SKM-1 (cell line): ENCODE data around the gene RPTOR.

Experiments used
- DNase-seq: peaks from one replicate; lab custom pipeline; 2025; ENCODE audit not compliant: unreplicated experiment; lab: John Stamatoyannopoulos, UW

Gene RPTOR

GRCh38 chr17:80774643-80775281, 230.1 kb downstream of the RPTOR start:
- DNase-seq, result no peak

DNA sequence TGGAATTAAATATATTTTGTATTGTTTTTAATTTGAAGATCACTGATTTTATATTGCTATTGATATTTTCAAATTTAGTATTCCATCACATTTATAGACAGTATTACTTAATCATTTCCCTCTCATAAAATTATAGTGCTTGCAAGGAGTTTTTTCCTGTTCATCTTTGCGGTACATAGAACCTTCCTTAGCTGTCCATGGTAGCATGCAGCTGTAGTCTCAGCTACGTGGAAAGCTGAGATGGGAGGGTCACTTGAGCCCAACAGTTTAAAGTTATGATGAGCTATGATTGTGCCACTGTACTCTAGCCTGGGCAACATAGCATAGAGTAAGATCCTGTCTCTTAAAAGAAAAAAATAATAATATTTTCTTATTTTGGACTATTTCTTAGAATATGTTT, 231.2 kb downstream of the RPTOR start:
- no peak for DNase-seq

GRCh38 chr17:80777274-80777673, 232.6 kb downstream of the RPTOR start:
- DNase-seq, result no peak

- no peak for DNase-seq
These were observed 234.1 kb downstream of the RPTOR start for GRCh38 chr17:80778716-80779115.

DNA sequence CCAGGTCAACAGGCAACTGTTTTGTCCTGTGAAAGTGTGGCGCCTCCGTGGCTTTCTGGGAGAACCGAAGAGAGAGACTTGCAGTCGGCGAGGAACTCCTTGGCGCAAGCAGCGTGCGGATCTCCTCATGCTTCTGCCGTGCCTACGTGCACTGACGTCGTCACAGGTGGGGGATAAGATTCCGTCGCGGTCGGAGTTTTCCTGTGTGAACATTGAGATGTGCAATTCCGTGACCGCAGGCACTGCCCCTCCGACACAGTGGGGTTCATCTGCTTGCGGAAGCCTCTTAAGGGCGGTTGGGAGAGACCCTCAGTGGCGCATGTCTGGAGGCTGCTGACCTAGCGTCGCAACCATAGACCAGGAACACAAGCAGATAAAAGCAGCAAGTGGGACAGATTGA, 234.7 kb downstream of the RPTOR start:
- DNase-seq, result no peak

GRCh38 chr17:80779961-80780380, 235.3 kb downstream of the RPTOR start:
- peak; percentile 44 for DNase-seq

GRCh38 chr17:80780381-80781198, 236.0 kb downstream of the RPTOR start:
- DNase-seq, result no peak

- DNase-seq, result peak; percentile 15
These were observed 236.6 kb downstream of the RPTOR start for GRCh38 chr17:80781211-80781610.

DNA sequence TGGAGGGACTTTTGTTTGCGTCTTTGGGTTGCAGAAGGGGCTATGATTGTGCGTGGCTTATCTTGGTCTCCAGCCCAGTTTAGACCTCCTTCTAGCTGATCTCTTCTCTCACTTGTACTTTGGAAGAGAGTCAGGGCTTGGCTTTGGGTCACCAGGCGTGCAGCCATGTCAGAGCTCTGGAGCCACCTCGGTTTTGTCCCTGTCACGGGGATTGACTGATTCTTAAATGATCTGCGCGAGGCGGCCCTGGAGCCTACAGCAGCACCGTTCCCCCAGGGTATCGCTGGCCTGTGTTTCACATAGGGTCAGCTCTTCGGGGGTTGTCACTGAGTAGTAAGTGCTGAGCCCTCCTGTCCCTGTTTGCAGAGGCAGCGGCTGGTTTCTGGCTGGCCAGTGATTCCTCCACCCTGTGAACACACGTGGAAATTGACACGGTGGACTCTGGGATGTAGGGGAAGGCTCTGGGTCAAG, 237.2 kb downstream of the RPTOR start:
- no peak for DNase-seq

GRCh38 chr17:80782536-80783427, 238.1 kb downstream of the RPTOR start:
- DNase-seq, result no peak

DNA sequence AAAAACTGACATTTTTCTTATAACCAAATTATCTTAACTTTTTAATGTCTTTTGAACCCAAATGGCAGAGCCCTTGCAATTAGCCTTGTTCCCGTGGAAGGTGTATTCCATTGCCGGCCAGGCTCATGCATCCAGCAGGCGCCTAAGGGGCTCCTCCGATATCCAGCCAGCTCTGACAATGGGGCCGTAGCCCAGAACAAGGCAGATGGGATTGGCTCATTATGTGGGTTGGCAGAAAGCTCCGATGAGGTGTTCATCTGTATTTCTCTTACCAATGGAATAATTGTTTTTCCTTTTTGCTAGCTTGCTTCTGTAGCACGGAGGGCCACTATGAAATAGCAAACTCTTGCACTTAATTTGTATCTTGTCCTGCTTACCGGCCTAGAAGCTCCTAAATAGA, 238.8 kb downstream of the RPTOR start:
- DNase-seq, result no peak

DNA sequence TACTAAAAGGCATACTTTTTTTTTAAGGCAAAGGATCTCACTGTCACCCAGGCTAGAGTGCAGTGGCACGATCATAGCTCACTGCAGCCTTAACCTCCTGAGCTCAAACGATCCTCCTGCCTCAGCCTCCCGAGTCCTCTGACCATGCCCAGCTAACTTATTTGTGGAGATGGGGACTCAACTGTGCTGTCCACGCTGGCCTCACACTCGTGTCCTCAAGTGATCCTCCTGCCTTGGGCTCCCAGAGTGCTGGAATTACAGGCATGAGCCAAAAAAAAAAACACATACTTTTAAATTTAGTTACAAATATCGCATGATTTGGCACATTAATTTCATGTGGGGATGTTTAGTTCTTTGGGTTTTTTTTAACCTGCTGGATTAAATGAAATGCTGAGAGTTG, 239.3 kb downstream of the RPTOR start:
- DNase-seq, result no peak

DNA sequence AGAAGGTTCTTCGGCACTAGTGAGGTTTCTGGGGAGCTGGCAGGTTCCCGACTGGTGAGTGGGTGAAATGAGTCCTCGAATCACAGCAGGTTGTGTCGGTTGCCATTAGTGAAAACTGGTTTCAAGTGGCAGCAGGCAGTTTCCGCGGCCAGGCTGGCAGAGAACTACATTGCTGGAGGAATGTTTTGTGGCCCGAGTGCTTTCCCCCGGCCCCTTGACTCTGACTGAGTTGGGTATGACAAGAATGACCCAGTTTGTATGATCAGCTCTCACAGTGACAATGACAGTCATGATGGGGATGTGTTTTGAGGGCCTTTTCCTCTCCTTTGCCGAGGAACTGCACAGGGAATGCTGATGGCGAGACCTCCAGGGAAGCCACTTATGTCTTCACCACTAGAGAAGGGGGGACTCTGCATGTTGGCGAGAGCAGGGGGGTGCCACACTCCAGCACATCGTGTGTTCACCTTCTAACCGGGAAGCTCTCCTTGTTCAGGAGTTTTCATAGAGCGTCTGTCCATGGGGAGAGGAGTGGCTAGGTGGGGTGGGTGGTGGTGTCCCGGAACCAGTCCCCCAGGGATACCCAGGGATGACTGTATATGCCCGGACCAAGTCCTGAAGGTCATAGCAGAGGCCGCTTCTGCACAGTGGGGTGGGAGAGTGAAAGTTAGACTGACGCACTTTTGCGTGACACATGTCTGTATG, 241.0 kb downstream of the RPTOR start:
- no peak for DNase-seq

- DNase-seq, result no peak
These were observed 241.8 kb downstream of the RPTOR start for GRCh38 chr17:80786470-80786869.

DNA sequence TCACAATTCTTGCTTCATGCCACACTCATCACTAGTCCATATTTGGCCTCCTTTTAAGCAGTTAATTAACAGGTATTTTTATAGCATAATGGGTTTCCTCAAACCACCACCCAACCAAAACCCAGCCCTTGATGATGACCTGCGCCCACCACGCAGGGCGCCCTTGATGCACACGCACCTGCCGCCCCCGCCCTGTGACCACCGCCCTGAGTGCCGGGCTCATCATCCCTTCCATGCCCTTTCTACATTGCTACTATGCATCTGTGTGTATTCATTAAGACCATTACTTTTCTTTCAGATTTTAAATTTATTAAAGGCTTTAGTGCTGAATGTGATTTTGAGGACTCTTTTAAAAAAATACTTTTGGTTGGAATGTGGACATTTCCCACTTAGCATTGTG, 242.2 kb downstream of the RPTOR start:
- no peak for DNase-seq

DNA sequence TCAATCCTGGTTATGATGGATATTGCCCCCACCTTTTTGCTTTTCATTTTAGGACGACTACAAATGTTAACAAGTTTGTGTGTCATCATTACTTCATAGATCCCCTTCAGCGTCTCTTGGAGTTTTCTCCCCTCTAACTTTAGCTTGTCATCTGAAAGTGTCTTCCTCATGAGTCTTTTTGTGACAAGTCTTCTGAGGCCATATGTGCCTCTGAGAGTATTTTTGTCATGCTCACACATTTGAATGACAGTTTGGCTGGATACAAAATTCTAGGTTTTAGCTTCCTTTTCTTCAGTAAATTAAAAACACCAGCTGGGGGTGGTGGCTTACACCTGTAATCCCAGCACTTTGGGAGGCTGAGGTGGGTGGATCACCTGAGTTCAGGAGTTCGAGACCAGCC, 243.2 kb downstream of the RPTOR start:
- no peak for DNase-seq

- no peak for DNase-seq
These were observed 244.8 kb downstream of the RPTOR start for GRCh38 chr17:80789356-80789902.

DNA sequence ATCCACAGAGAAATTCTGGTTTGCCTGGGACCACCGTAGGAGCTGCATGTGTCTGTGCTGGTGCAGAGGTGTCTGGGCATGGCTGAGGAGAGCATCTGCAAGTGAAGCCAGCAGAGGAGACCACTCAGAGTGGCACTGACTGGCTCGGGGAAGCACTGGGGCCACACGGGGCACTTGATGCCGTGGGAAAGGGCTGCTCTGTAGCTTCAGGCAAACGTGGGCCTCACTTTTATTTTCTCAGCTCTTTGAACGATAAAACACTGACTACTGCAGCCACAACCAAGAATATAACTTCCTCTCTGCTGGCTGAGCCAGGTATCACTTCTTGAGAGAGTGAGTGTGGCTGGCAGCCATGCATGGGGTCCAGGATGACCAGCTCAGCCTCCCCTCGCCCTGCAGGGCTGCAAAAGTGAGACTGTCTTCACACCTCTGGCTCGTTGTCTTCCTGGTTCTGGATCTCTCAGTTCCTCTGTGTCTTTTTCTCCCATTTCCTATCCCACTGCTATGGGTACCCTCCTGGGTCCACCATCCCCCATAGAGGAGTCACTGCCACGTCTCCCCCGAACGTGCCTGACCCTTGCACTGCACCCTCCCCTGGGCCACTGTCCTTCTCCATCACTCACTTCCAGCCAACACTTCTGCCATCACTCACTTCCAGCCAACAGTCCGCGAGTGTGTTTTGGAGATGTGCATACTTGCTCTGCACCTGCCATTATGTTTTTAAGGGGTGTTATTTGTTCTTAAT, 245.6 kb downstream of the RPTOR start:
- no peak for DNase-seq

DNA sequence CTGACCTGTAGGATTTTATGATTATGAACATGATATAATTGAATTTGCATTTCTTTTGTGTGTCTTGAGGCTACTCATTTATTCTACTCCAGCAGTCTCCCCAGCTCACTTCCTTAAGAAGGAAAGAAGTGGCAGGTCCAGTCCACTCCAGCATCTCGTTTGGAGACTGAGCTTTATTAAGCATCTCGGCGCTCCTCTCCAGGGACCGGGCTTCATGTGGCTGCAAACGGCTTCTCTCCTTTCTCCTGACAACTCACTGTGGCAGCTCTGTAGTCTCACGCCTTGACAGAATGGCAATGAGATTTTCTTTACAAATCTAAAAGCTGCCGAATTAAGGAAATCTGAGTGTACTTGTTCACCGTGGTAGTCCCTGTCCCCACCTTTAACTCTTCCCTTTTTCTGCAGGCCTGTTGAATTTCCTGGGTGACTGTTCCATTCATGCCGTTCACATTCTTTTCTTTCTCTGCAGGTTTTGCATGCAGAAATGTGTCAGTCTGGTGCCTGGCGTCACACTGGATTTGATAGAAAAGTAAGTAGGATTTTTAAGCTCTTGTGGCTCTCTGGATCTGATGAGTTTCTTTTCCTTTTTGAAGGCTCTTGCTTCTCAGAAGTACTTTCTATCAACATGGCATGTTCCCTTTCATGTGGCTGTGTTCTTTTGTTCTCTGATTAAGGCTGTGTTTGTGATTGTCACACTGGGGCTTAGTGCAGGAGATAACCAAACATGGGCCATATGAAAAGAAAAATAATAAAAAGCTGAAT, 246.5 kb downstream of the RPTOR start:
- DNase-seq, result no peak
